K562 (cell line): ENCODE data around the gene MMP23B. TPM values are rescaled to one million over a fixed set of nuclear protein-coding genes. Genes with fewer than 3 reads are reported as not detected.

ENCODE experiments used
- ATAC-seq: fragments of 200-7000 bp; cut with Tn5 transposase; 3 replicates; pipeline ENCODE4 v1.9.1; 2020; ENCODE audit warnings: moderate library complexity
- BruUV-seq: library from RNA; stranded (reverse); fragments of 400-500 nt; replicated peaks from 2 replicates; lab custom pipeline; 2021; lab: Mats Ljungman, UMichigan
- CTCF ChIA-PET: fragments of 300-600 bp; formaldehyde crosslinking; extraction: SDS; loops from one replicate; lab custom pipeline; 2021; ENCODE audit warnings: low intra/inter-chr PET ratio; lab: Yijun Ruan, JAX
- POLR2A ChIA-PET: fragments of 300-600, 350-650 bp; sonication (Branson Sonifier 250); formaldehyde crosslinking; extraction: SDS; loops from one replicate; lab custom pipeline; 2021; ENCODE audit warnings: antibody characterized with exemption, inconsistent platforms; lab: Yijun Ruan, JAX
- DNase-seq, 4 experiments: peaks; one replicate each; pipeline versions ENCODE4 v3.0.0 to v3.0.0-alpha.2; 2011 to 2018; ENCODE audit warnings: low spot score in 3 of 4, mixed read lengths in 3 of 4; ENCODE audit errors: extremely low read depth in 1 of 4
- FAIRE-seq: peaks from 2 replicates; lab custom pipeline; 2011; peaks lifted over from hg19 to GRCh38; lab: Jason Lieb, UNC
- H2AFZ ChIP-seq: 2 replicates; pipeline ENCODE4 v1.6.0; 2011; ENCODE audit warnings: low read depth, low read length, control low read depth, inconsistent platforms
- H3K27ac ChIP-seq: fragments of 200-600 bp; 3 replicates; pipeline ENCODE4 v1.8.0; 2011; ENCODE audit warnings: low read depth, mild to moderate bottlenecking, control low read depth, inconsistent platforms, low read length, moderate library complexity, mixed read lengths; ENCODE audit errors: extremely low read depth
- H3K27me3 ChIP-seq, 2 experiments: fragments of 300-600 bp in 1 of 2; 2 replicates in 1 of 2; 3 replicates in 1 of 2; pipeline versions ENCODE4 v1.6.0 to v1.8.0; 2011; ENCODE audit warnings: inconsistent platforms in 2 of 2, low read length in 2 of 2, mild to moderate bottlenecking in 1 of 2, mixed read lengths in 1 of 2, moderate library complexity in 1 of 2; ENCODE audit not compliant: control insufficient read depth in 2 of 2, insufficient read depth in 2 of 2
- H3K36me3 ChIP-seq: fragments of 300-600 bp; 3 replicates; pipeline ENCODE4 v1.8.0; 2011; ENCODE audit warnings: mild to moderate bottlenecking, low read length, inconsistent platforms; ENCODE audit not compliant: control insufficient read depth, insufficient read depth
- H3K4me1 ChIP-seq, 2 experiments: fragments of 200-600 bp in 1 of 2; replicated peaks in 1 of 2; 2 replicates in 1 of 2; 3 replicates in 1 of 2; pipeline versions ENCODE4 v1.5.1 to v1.8.0; 2011; ENCODE audit warnings: inconsistent platforms in 2 of 2, low read length in 2 of 2, mild to moderate bottlenecking in 1 of 2, mixed read lengths in 1 of 2, moderate library complexity in 1 of 2; ENCODE audit not compliant: control insufficient read depth in 2 of 2, insufficient read depth in 2 of 2
- H3K4me2 ChIP-seq: 2 replicates; pipeline ENCODE4 v1.6.1; 2011; ENCODE audit warnings: low read length, control low read depth, inconsistent platforms, mixed read lengths; ENCODE audit not compliant: insufficient read depth
- H3K4me3 ChIP-seq: fragments of 200-600 bp; sonication (generic), shearing (Covaris generic); 2 replicates; pipeline ENCODE4 v1.5.1; 2016; ENCODE audit warnings: control low read depth, inconsistent platforms
- H3K79me2 ChIP-seq: fragments of 200-600 bp; 3 replicates; pipeline ENCODE4 v1.8.0; 2011; ENCODE audit warnings: low read length, inconsistent platforms; ENCODE audit not compliant: control insufficient read depth, insufficient read depth
- H3K9ac ChIP-seq, 2 experiments: 2 replicates each; pipeline versions ENCODE4 v1.6.0 to v1.6.1; 2011; ENCODE audit warnings: low read depth in 2 of 2, low read length in 2 of 2, control low read depth in 1 of 2, inconsistent platforms in 1 of 2, mild to moderate bottlenecking in 1 of 2, mixed read lengths in 1 of 2; ENCODE audit not compliant: insufficient read depth in 1 of 2
- H3K9me1 ChIP-seq: one replicate; pipeline ENCODE4 v1.6.0; 2011; ENCODE audit warnings: inconsistent platforms, mild to moderate bottlenecking, low read length, moderate library complexity; ENCODE audit not compliant: control insufficient read depth, insufficient read depth
- H3K9me3 ChIP-seq: replicated peaks from 2 replicates; pipeline ENCODE4 v1.5.1; 2011; ENCODE audit warnings: low read depth, low read length, inconsistent platforms; ENCODE audit not compliant: control insufficient read depth, insufficient read depth
- H4K20me1 ChIP-seq: replicated peaks from 2 replicates; pipeline ENCODE4 v1.6.1; 2011; ENCODE audit warnings: low read length, inconsistent platforms, mixed read lengths; ENCODE audit not compliant: control insufficient read depth, insufficient read depth
- CC2D1A ChIP-seq: fragments of 450-650 bp; IDR thresholded peaks from 2 replicates; pipeline ENCODE4 v1.6.1; 2017; ENCODE audit warnings: mild to moderate bottlenecking
- RHOXF2B ChIP-seq: fragments of 250-450 bp; sonication (Bioruptor Pico); conservative IDR thresholded peaks from 2 replicates; pipeline ENCODE4 v1.5.1; 2021
- TFAP4 ChIP-seq: sonication (generic); formaldehyde crosslinking; IDR thresholded peaks from 2 replicates; pipeline ENCODE4 v1.8.0; 2022; ENCODE audit warnings: missing genetic modification reagents, mild to moderate bottlenecking, moderate library complexity, borderline replicate concordance
- WGBS: fragments of 100-300 bp; shearing (Covaris generic); methylation state at CpG from one replicate; pipeline ENCODE4 v1.1.6; 2016; ENCODE audit warnings: low coverage, mixed read lengths; ENCODE audit not compliant: insufficient coverage; ENCODE audit errors: missing lambda C conversion rate; 5-methylcytosine and 5-hydroxymethylcytosine counted together
- in situ Hi-C: fragments of 300-500 bp; cut with MboI; formaldehyde crosslinking; loops from 4 replicates; pipeline ENCODE4 v1.15.0; 2018; ENCODE audit warnings: inconsistent platforms, mixed read lengths
- intact Hi-C: fragments of 100-400 bp; cut with micrococcal nuclease; formaldehyde crosslinking; loops from 2 replicates; pipeline ENCODE4 v1.14.2; 2022
- polyA plus RNA-seq, 8 experiments: library from polyadenylated mRNA; depleted of rRNA in 4 of 8; stranded (reverse) in 5 of 8; unstranded in 3 of 8; fragments of >200 nt; fragmentation: Nextera tagmentation in 2 of 8; fragmentation: Illumina TruSeq in 1 of 8; extraction: Ambion mirVana in 2 of 8; extraction: Trizol in 1 of 8; gene quantifications; 2 replicates each; pipeline versions ENCODE4 v1.2.1 to v1.2.3, GENCODE V29; 2011 to 2014; ENCODE audit warnings: inconsistent platforms in 1 of 8, missing spikeins in 1 of 8
- total RNA-seq, 7 experiments: library from RNA; depleted of rRNA in 6 of 7; stranded (reverse); fragments of >200 nt in 6 of 7; fragmentation: Illumina TruSeq in 2 of 7; extraction: Trizol in 2 of 7; gene quantifications; 2 replicates each; pipeline versions ENCODE4 v1.2.1 to v1.2.3, GENCODE V29; 2011 to 2021; ENCODE audit warnings: low replicate concordance in 1 of 7

MMP23B gene
- total and polyA plus RNA-seq, 9 of the 15 experiments (the other 6 are each of a cell fraction or from before 2014, with no cell fraction given): 0.28 to 1.2 (median 0.41) TPM; not detected in 5

GRCh38 chr1:1620433-1621139, 11.4 kb upstream of the MMP23B start:
- Histone ChIP-seq H4K20me1 (peaks cover 18% of the 10 kb centered on the region; the same call in 1 of the 2 replicates), H3K9me3 (no peaks in the 10 kb centered on the region), H3K4me1 (peaks cover 9 to 91% of the 10 kb centered on the region in 2 experiments; a peak in 3 of 5 replicates), H3K79me2 (peaks cover 12% of the 10 kb centered on the region), H3K4me3 (no peak overlapping the region), H2AFZ (no peak overlapping the region), H3K36me3 (peaks cover 9% of the 10 kb centered on the region; the same call in 2 of the 3 replicates), H3K27me3 (no peaks in the 10 kb centered on the region), H3K27ac (no peak overlapping the region), H3K9ac (peak overlapping the region in 1 of 2 experiments; percentile 78; a peak in 2 of 4 replicates), H3K4me2 (no peak overlapping the region), H3K9me1 (no peaks in the 10 kb centered on the region)
- intact Hi-C loops: no loop called here
- ATAC-seq (no peak), FAIRE-seq (no peak), DNase-seq (no peak)
- BruUV-seq: no TSS peak
- ChIA-PET POLR2A (no interaction called here), CTCF (interaction anchor here (1.7 kb wide), 1 partner anchor 47 kb away, joined by 5 read pairs; no protein-coding TSS in a partner anchor)
- WGBS: 73% methylated on average over 15 of the region's 16 CpGs
- TF ChIP-seq TFAP4 (CRISPR knock-in tag) (peak; percentile 24; the same call in 1 of the 2 replicates), CC2D1A (0 out of 2 replicates have a peak, but pooled peaks have one; percentile 2), RHOXF2B (no peak)
- in situ Hi-C loops: no loop called here
